HuH-7.5 (cell line): Measurements from ENCODE around the gene CRACDL.
A peak's percentile ranks its signal among the peaks of the same experiment; 100 is the strongest.

ENCODE experiments used
- DNase-seq: peaks from one replicate; pipeline ENCODE4 v3.0.0; 2011; ENCODE audit warnings: low spot score

CRACDL gene

DNA sequence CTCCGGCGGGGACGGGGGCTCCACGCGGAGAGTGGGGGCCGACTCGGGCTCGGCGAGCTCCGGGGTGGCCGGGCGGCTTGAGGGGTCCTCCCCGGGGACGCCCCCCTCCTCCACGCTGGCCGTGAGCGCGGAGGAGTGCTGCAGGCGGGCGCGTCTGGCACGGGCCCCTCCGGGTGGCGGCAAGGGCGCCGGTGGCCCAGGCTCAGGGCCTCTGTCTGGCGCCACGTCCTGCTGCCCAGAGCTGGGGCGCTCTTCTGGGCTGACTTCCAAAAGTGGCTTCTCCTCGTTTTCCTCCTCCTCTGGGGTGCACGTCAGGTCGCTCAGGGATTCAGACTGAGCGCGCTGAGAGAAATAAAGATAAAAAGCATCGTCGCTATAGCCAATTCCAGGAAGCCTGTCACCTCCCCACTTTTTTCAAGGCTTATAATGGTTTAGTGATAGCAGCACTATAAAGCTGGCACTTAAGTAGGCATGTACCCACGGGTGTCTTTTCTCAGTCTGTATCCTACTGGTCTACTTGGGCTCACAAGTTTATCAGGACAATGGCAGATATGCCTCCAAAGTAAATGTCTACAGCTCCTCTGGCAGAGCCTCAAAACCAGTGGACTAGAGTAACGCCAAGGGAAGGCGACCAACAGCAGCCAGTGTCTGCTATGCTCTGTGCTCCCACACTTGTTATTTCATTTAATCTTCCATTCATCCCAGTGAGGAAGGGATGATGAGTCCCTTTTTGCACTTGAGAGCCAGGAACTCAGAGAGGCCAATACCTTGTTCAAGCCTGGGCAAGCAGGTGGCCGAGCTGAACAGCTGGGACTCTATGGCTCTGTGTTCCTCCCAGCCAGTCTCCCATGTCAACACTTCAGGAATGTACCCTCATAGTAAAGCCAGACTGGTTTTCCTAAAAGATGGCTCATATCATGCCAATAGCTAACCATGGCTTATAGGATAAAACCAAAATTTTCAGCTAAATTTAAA is 112.5 kb downstream of the CRACDL start:
- DNase-seq: no peak

DNA sequence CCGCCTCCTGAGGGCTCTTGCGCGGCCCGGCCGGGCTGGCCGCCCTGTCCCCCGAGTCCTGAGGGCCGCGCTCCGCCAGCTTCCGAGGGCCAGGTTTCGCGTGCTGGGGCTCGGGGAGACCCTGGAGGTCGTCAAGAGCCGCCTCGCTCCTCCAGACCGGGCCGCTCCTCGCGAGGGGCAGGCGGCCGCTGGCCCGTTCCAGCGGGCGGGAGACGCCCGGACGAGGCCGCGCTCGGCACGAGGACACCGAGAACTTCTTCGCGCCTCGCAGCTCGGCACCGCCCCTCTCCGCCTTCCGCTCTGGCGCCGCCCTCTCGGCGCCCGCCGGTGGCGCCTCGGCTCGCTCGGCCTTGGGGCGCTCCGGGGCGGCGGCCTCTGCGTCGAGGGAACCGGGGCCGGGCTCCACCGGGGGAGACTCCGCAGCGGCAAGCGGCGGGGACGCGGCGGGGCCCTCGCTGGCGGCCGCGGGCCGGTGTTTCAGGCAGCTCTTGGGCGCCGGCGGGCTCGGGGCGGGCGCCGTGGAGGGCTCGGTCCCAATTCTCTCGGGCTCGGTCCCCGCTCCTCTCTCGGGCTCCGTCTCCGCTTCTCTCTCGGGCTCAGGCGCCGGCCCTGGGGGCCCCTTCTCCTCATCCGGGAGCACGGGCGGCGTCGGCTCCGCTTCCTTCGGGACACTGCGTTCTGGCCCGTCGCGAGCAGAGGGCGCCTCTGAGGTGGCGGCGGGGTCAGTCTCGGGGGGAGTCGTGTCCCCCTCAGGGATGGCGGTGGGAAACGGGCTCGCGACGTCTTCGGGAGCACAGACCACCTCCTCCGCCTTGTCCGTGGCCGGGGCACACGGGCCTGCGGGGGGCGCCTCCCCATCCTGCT is 113.5 kb downstream of the CRACDL start:
- DNase-seq: no peak

DNA sequence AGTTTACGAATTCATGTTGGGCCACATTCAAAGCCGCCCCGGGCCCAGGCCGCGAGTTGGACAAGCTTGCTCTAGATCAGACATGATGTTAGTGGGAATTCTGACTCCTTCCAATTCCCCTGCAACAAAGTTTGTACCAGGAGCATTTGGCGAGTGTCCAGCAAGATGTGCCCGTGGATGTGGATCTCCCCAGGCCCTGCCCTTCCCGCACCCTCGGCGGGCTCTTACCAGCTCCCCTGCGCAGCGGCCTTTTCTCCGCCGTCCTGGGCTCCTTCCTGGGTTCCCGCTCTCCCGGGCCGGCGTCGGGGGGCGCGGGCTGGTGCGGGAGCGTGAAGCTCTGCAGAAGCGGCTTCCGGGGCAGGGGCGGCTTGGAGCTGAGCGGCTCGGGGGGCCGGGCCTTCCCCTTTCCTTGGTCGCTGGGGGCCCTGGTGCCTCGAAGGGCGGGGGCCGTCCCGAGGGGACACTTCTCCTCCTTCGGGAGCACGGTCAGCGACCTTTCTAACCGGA is 114.3 kb downstream of the CRACDL start:
- DNase-seq: no peak

DNA sequence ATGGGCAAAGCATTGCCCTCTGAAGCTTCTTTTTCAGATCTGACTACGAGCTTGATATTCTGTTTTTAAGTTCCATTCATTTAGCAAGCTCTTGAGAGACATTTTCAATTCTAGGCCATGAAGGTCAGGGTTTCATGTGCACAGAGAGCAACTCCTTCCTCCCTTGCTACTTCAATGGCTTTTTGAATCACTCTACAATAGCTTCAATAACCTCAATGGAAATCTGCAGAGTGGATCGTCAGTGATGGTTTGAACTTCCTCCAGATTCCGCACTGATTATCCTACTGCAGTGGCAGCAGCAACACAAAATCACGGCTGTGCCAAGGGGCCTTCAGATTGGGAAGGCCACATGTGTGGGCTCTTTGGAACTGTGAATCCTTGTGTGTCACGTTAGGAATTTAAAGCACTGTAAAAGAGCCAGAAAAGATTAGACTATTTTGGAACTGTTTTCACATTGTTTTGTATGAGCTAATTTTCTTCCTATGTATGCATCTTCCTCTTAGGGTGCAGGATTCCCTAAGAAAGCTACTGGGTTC is 116.7 kb downstream of the CRACDL start:
- DNase-seq: no peak

DNA sequence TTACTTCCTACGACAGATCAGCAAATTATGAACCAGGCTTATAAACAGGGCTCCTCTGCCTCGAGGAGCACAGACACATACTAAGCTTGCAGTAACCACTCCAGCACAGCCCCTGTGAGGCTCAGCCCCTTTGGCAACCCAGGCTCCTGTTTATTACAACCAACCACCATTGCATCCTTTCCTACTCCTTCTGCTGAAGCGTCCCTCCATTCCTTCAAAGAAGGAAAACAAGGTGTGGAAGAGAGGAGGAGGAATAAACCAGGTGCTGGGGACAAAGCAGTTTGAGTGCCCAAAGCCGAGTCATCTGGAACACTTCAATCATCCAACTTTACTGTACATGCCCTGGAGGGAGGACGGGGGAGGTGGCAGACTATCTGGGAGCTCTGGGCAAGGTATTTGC is 117.9 kb downstream of the CRACDL start:
- DNase-seq: no peak

DNA sequence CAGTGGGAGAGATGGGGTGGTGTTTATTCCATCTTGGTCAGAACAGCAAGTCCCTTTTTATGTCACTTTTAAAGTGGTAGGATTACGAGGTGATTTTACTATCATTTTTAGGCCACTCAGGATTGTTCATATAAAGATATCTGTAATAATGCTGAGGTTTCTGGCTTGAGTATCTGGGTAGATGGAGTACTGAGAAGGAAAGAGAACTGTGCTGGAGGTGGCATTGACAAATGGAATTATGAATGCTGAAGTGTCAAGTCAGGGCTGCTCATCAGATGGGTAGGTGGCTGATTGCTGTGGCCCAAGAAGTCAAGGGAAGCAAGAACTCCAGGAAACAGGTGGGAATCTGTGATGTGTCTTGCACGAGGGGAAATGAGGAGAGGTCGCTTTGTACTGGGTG is 119.7 kb downstream of the CRACDL start:
- DNase-seq: no peak

DNA sequence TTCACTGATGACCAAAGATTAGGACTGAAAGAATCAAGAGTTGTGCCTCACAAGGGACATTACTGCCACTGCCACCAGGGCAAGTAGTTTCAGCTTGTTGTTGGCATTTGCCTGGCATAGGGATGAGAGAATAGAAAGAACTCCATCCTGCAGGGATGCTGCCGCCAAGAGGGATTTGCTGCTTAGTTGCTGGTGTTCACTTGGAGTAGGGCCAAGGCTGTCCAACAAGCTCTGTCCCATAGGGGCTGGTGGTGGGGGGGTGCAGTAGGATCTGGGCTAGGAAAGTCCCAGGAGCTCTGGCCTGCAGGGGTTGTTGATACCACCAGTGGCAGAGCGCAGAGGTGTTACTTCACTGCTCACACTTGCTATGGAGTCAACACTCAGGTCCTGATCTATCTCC is 120.2 kb downstream of the CRACDL start:
- no peak for DNase-seq

DNA sequence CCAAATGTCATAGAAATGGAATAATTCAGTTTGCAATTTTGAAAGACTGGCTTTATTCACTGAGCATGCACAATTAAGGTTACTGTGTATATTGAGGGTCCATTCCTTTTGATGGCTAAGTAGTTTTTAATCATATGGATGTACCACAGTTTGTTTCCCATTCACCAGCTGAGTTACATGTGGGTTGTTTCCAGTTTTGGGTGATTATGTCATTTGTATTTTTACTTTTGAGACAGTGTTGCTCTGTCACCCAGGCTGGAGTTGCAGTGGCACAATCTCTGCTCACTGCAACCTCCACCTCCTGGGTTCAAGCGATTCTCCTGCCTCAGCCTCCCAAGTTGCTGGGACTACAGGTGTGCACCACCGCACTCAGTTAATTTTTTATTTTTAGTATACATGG is 124.3 kb downstream of the CRACDL start:
- DNase-seq: no peak

DNA sequence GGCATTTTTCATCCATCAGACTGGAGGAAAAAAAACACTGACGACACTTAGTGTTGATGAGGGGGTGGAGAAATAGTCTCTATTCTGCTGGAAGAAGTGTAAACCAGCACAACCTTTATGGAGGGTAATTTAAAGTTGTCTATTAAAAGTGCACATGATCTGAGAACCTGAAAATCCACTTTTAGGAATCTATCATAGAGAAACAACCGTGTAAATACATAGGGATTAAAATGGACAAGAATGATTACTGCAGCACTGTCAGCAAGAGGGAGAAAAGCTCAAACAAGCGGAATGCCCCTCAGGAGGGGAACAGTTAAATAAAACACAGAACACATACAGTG is 125.5 kb downstream of the CRACDL start:
- no peak for DNase-seq

DNA sequence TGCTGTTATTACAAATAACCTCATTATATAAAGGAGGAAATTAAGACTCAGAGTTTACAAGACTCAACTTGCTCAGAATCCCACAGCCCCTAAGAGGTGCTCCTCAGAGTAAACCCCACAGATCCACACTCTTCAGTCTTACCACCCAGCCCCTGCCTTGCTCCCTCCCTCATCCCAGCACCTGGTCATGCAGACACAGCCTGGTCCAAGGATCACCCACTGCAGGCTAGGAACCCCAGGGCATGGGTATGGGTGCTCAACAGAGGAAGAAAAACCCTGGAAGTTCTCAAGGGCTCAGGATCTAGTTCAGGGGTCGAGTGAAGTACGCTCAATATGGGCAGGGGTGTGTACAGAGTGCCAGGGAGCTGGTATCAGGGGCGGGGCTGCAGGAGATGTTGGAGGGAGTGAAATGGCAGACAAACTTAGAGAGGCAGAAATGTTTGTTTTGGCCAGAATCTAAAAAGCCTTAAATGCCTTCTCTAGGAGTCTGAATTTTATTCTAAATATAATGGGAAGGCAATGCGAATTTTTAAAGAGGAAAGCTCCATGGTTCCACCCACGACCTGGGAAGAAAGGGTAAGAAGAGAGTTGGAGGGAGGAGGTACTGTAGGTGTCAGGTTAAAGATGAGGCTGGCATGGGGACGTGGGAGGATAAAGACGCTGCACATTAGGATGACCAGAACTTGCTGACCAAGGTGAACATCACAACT is 126.0 kb downstream of the CRACDL start:
- DNase-seq: no peak

DNA sequence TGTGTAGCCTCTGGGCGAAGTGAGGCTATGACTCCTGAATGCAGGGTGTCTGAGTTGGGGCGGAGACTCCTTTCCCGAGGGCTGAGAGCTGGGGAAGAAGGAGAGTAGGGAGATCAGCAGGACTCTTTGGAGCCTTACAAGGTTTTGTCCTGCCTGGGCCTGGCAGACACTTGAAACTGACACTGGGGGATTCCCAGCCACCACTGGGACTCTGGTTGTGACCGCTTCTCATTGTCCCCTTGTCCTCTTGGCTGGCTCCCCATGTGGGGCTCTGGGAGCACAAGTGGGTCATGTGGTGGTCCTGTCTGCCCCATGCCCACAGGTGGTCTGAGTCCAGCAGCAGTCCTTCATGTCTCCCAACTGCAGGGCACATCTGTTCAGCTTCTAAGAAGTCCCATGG is 126.9 kb downstream of the CRACDL start:
- DNase-seq: no peak

DNA sequence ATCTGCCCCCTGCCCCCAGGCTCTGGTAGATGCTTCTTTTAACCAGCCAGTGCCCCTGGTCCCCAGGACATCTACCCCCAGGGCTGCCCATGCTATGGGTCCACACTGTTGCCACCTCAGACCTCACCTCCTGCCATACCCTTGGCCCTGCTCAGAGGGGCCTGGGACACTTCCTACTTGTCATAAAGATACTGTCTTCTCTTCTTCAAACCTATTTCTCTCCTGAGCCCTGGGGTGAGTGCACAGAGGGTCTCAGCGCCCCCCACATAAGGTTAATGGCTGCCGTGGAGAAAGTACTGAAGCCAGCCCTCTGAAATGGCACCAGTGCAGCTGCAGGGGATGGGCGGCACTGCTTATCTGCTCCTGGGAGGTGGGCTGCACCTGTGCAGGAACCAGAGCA is 127.5 kb downstream of the CRACDL start:
- no peak for DNase-seq

DNA sequence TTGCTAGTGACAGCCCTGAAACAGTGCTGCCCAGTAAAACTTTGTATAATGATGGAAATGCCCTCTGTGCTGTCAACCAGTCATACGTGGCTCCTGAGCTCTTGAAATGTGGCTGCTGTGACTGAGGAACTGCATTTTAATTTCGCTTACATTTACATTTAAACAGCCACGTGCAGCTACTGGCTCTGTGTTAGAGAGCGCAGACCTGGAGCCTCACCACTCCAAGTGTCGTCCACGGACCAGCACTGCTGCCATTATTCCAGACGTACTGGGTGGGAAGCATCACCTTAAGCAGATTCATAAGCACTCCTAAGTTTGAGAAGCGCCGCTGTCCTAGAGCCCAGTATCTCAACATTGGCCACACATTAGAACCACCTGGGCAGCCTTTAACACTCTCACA is 128.1 kb downstream of the CRACDL start:
- DNase-seq: no peak

DNA sequence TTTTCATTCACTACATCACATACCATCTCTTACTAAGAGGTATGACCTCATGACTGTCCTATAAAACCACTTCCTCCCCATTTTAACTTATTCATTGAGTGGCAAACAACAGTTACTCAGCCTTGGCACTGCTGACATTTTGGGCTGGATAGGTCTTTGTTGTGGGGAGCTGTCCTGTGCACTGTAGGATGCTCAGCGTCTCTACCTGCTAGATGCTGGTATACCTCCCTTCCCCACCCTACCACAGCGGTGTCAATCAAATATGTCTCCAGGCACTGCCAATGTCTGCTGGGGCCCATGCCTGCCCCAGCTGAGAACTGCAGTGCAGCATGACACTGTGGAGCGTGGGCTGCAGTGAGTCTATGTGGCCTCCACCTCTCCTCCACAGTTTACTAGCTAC is 128.8 kb downstream of the CRACDL start:
- no peak for DNase-seq

DNA sequence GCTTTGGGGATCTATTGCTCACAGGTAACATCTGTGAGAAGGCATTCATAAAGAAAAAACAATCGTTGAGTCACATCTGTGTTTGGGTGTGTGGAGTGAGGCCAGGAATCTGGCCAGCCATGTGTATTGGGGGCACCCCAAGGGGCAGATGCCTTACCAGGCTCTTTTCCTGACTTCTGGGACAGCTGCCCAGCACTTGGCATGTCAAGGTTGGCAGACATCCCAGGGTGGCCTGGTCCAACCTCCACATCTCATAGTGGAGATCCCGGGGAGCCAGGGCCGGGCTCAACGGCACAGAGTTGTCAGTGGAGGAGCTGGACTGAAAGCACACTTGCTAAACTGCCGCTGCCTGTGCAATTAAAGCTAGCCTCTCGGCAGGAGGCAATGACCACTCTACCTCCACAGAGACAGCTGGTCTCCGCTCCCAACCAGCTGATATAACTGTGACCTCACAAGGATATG is 129.8 kb downstream of the CRACDL start:
- no peak for DNase-seq

DNA sequence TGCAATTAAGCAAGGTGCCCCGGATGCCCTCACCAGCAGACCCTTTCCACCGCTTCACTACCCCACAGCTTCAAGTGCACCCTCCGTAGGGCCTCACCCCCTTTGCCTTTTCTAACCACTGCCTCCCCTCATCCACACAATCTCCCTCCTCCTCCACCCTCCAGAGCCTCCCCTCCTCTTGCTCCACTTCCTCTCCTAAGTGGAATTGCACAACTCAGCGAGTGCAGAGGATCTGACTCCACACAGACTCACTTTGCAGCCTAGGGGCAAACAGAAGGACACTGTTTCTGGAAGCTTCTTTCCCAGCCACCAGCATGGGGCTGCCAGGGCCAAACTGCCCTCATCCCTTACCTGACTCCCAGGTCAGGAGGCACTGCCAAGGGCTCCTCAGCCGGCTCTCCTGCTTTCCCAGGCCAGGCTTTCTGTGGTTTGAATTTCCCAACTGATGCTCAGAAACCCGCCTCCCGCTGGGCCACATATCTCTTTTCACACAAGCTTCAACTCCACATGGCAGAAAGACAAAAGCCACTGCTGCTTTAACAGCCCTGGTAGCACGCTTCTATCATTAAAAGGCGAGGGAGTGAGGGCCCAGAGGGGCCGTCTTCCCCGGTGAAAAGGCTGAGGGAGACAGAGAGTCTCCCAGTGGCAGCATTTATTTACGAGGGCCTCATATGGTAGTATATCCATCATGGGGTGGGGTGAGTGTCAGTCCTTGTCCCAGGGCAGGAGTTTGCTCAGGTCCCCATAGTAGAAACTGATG is 130.4 kb downstream of the CRACDL start:
- peak; percentile 70 for DNase-seq

DNA sequence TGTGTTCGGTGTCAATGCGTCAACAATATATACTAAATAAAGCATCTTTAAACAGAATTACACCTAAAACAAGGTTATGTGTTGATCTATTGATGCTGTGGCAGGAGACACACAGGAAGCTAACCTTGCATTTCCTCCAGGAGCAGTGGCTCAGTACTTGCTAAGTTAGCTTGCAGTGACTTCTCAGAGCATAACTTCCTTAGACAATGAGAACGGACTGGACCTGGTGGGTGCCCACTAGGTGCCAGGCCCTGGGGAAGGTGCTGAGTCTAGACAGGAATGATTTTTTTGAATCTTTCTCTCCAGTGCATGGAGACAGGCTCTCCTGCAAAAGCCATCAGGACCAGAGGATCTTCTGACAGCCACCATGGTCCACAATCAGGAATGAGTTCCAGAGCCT is 131.3 kb downstream of the CRACDL start:
- no peak for DNase-seq

DNA sequence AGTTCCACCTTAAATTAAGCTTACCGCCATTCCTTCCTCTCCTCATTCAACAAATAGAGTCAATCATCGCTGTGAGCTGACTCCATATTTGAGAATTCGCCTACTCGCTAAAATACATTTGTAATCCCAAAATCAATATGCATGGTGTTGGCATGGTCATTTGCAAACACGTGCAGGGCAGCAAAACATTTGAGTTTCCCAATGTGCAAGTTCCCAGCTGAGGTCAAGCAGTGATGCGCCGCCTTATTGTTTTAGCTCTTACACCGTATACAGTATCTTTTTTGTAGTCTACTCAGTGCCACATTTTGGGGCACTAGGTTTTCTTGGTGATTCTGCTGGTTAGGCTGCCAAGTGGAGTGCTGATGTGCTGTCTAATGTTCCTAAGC is 131.8 kb downstream of the CRACDL start:
- DNase-seq: no peak

DNA sequence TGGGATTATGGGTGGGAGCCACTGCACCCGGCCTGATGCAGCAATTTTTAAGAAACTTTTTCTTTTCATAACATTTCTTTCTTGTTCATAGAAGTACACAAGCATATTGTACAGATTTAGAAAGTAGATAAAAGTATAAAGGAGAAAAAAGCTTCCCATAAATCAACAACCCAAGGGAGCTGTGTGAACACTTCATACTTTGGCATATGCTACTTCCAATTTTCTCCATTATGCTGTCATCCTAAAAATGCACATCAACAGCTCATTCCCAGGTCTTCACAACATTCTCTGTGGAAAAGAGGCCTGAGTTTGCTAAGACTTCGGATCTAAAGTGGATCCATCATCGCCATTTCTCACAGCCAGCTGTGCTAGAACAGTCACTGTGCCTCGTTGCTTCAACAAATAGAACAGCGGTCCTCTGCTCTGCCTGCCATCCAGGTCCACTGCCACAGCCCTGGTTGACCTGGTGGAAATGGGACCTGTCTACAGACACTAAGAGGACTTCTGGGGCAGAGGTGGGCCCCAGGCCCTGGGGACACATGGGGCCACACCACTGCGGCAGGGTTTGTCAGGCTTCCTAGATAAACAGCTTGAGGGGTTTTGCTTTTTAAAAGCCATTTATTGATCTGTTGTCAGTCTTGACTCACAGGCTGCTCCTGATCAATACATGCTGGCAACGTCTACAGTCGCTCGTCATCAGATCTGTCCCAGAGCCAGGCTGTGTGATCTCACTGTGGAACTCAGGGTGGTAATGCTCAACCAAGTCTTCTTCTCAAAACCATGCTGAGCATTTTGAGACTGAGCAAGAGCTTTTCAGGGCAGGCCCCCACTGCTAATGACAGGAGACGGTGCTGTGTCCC is 132.4 kb downstream of the CRACDL start:
- DNase-seq: peak; percentile 69

DNA sequence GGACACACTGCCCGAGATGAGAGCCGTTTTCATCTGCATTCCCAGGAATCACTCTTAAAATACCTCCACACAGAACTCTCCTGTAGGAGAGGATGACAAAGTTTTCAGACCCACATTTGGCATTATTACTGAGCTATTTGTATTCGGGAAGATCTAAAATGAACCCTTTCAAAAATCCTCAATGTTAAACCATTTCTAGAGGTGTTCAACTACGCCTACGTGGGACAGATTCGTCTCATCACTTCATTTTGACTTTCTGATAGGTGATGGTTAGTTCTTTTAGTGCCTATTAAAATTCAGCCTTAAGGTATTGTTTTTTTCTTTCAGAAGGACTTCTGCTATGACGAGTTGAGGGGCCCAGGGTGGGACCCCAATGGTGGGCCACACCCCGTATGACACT is 133.7 kb downstream of the CRACDL start:
- no peak for DNase-seq
